K562 (cell line): ENCODE measurements around the gene C13orf42. TPM values are rescaled to one million over a fixed set of nuclear protein-coding genes. Genes with fewer than 3 reads are reported as not detected.

Source experiments
- ATAC-seq: fragments of 200-7000 bp; cut with Tn5 transposase; 3 replicates; pipeline ENCODE4 v1.9.1; 2020; ENCODE audit warnings: moderate library complexity
- BruUV-seq: library from RNA; stranded (reverse); fragments of 400-500 nt; replicated peaks from 2 replicates; lab custom pipeline; 2021; lab: Mats Ljungman, UMichigan
- CTCF ChIA-PET: fragments of 300-600 bp; formaldehyde crosslinking; extraction: SDS; loops from one replicate; lab custom pipeline; 2021; ENCODE audit warnings: low intra/inter-chr PET ratio; lab: Yijun Ruan, JAX
- POLR2A ChIA-PET: fragments of 300-600, 350-650 bp; sonication (Branson Sonifier 250); formaldehyde crosslinking; extraction: SDS; loops from one replicate; lab custom pipeline; 2021; ENCODE audit warnings: antibody characterized with exemption, inconsistent platforms; lab: Yijun Ruan, JAX
- DNase-seq, 4 experiments: peaks; one replicate each; pipeline versions ENCODE4 v3.0.0 to v3.0.0-alpha.2; 2011 to 2018; ENCODE audit warnings: low spot score in 3 of 4, mixed read lengths in 3 of 4; ENCODE audit errors: extremely low read depth in 1 of 4
- FAIRE-seq: peaks from 2 replicates; lab custom pipeline; 2011; peaks lifted over from hg19 to GRCh38; lab: Jason Lieb, UNC
- H2AFZ ChIP-seq: 2 replicates; pipeline ENCODE4 v1.6.0; 2011; ENCODE audit warnings: low read depth, low read length, control low read depth, inconsistent platforms
- H3K27ac ChIP-seq: fragments of 200-600 bp; 3 replicates; pipeline ENCODE4 v1.8.0; 2011; ENCODE audit warnings: low read depth, mild to moderate bottlenecking, control low read depth, inconsistent platforms, low read length, moderate library complexity, mixed read lengths; ENCODE audit errors: extremely low read depth
- H3K27me3 ChIP-seq, 2 experiments: fragments of 300-600 bp in 1 of 2; 2 replicates in 1 of 2; 3 replicates in 1 of 2; pipeline versions ENCODE4 v1.6.0 to v1.8.0; 2011; ENCODE audit warnings: inconsistent platforms in 2 of 2, low read length in 2 of 2, mild to moderate bottlenecking in 1 of 2, mixed read lengths in 1 of 2, moderate library complexity in 1 of 2; ENCODE audit not compliant: control insufficient read depth in 2 of 2, insufficient read depth in 2 of 2
- H3K36me3 ChIP-seq: fragments of 300-600 bp; 3 replicates; pipeline ENCODE4 v1.8.0; 2011; ENCODE audit warnings: mild to moderate bottlenecking, low read length, inconsistent platforms; ENCODE audit not compliant: control insufficient read depth, insufficient read depth
- H3K4me1 ChIP-seq, 2 experiments: fragments of 200-600 bp in 1 of 2; replicated peaks in 1 of 2; 2 replicates in 1 of 2; 3 replicates in 1 of 2; pipeline versions ENCODE4 v1.5.1 to v1.8.0; 2011; ENCODE audit warnings: inconsistent platforms in 2 of 2, low read length in 2 of 2, mild to moderate bottlenecking in 1 of 2, mixed read lengths in 1 of 2, moderate library complexity in 1 of 2; ENCODE audit not compliant: control insufficient read depth in 2 of 2, insufficient read depth in 2 of 2
- H3K4me2 ChIP-seq: 2 replicates; pipeline ENCODE4 v1.6.1; 2011; ENCODE audit warnings: low read length, control low read depth, inconsistent platforms, mixed read lengths; ENCODE audit not compliant: insufficient read depth
- H3K4me3 ChIP-seq: fragments of 200-600 bp; sonication (generic), shearing (Covaris generic); 2 replicates; pipeline ENCODE4 v1.5.1; 2016; ENCODE audit warnings: control low read depth, inconsistent platforms
- H3K79me2 ChIP-seq: fragments of 200-600 bp; 3 replicates; pipeline ENCODE4 v1.8.0; 2011; ENCODE audit warnings: low read length, inconsistent platforms; ENCODE audit not compliant: control insufficient read depth, insufficient read depth
- H3K9ac ChIP-seq, 2 experiments: 2 replicates each; pipeline versions ENCODE4 v1.6.0 to v1.6.1; 2011; ENCODE audit warnings: low read depth in 2 of 2, low read length in 2 of 2, control low read depth in 1 of 2, inconsistent platforms in 1 of 2, mild to moderate bottlenecking in 1 of 2, mixed read lengths in 1 of 2; ENCODE audit not compliant: insufficient read depth in 1 of 2
- H3K9me1 ChIP-seq: one replicate; pipeline ENCODE4 v1.6.0; 2011; ENCODE audit warnings: inconsistent platforms, mild to moderate bottlenecking, low read length, moderate library complexity; ENCODE audit not compliant: control insufficient read depth, insufficient read depth
- H3K9me3 ChIP-seq: replicated peaks from 2 replicates; pipeline ENCODE4 v1.5.1; 2011; ENCODE audit warnings: low read depth, low read length, inconsistent platforms; ENCODE audit not compliant: control insufficient read depth, insufficient read depth
- H4K20me1 ChIP-seq: replicated peaks from 2 replicates; pipeline ENCODE4 v1.6.1; 2011; ENCODE audit warnings: low read length, inconsistent platforms, mixed read lengths; ENCODE audit not compliant: control insufficient read depth, insufficient read depth
- CGGBP1 ChIP-seq: fragments of 250-450 bp; sonication (Bioruptor Pico); IDR thresholded peaks from 2 replicates; pipeline ENCODE4 v1.9.0; 2021; ENCODE audit warnings: mild to moderate bottlenecking
- CREB1 ChIP-seq, 2 experiments: sonication (generic) in 1 of 2; formaldehyde crosslinking in 1 of 2; IDR thresholded peaks; 2 replicates each; pipeline versions ENCODE4 v1.6.1 to v1.8.0; 2012 to 2022; ENCODE audit warnings: inconsistent platforms in 1 of 2, mild to moderate bottlenecking in 1 of 2, missing genetic modification reagents in 1 of 2, moderate library complexity in 1 of 2
- ETV1 ChIP-seq: fragments of 450-650 bp; conservative IDR thresholded peaks from 2 replicates; pipeline ENCODE4 v1.6.1; 2016; ENCODE audit warnings: missing genetic modification characterization, control low read depth, low read depth, missing compliant biosample characterization
- KLF16 ChIP-seq: IDR thresholded peaks from 2 replicates; pipeline ENCODE4 v1.6.1; 2016; ENCODE audit warnings: antibody characterized with exemption
- MAFK ChIP-seq: IDR thresholded peaks from 2 replicates; pipeline ENCODE4 v1.6.1; 2011; ENCODE audit warnings: low read length, improper control_type of control experiment
- MYNN ChIP-seq, 2 experiments: sonication (generic); formaldehyde crosslinking in 1 of 2; IDR thresholded peaks; 2 replicates each; pipeline versions ENCODE4 v1.5.0 to v1.6.1; 2016 to 2020; ENCODE audit warnings: antibody characterized with exemption in 1 of 2, missing genetic modification reagents in 1 of 2
- PHF20 ChIP-seq: fragments of 450-650 bp; IDR thresholded peaks from 2 replicates; pipeline ENCODE4 v1.6.1; 2018; ENCODE audit not compliant: partially characterized antibody
- PRMT5 ChIP-seq: sonication (generic); formaldehyde crosslinking; IDR thresholded peaks from 2 replicates; pipeline ENCODE4 v1.5.0; 2020; ENCODE audit warnings: missing genetic modification reagents
- SETDB1 ChIP-seq: IDR thresholded peaks from one replicate; pipeline ENCODE4 v1.6.1; 2012; ENCODE audit warnings: low read length, control low read depth, inconsistent platforms
- UBTF ChIP-seq, 2 experiments: IDR thresholded peaks; 2 replicates each; pipeline ENCODE4 v1.6.1; 2012; ENCODE audit warnings: improper control_type of control experiment in 2 of 2, low read depth in 2 of 2, low read length in 2 of 2, borderline replicate concordance in 1 of 2
- USF2 ChIP-seq: sonication (generic); formaldehyde crosslinking; IDR thresholded peaks from 2 replicates; pipeline ENCODE4 v1.5.0; 2020; ENCODE audit warnings: missing genetic modification reagents
- ZC3H8 ChIP-seq: fragments of 450-650 bp; IDR thresholded peaks from 2 replicates; pipeline ENCODE4 v1.6.1; 2017
- ZNF121 ChIP-seq: sonication (generic); formaldehyde crosslinking; conservative IDR thresholded peaks from 2 replicates; pipeline ENCODE4 v1.8.0; 2022; ENCODE audit warnings: missing genetic modification reagents
- ZNF134 ChIP-seq: fragments of 250-450 bp; sonication (Bioruptor Pico); conservative IDR thresholded peaks from 2 replicates; pipeline ENCODE4 v1.4.0; 2020
- ZNF436 ChIP-seq: fragments of 250-450, 450-650 bp; sonication (Bioruptor Pico); formaldehyde crosslinking; IDR thresholded peaks from 2 replicates; pipeline ENCODE4 v1.7.0; 2020; ENCODE audit warnings: mild to moderate bottlenecking
- WGBS: fragments of 100-300 bp; shearing (Covaris generic); methylation state at CpG from one replicate; pipeline ENCODE4 v1.1.6; 2016; ENCODE audit warnings: low coverage, mixed read lengths; ENCODE audit not compliant: insufficient coverage; ENCODE audit errors: missing lambda C conversion rate; 5-methylcytosine and 5-hydroxymethylcytosine counted together
- in situ Hi-C: fragments of 300-500 bp; cut with MboI; formaldehyde crosslinking; loops from 4 replicates; pipeline ENCODE4 v1.15.0; 2018; ENCODE audit warnings: inconsistent platforms, mixed read lengths
- intact Hi-C: fragments of 100-400 bp; cut with micrococcal nuclease; formaldehyde crosslinking; loops from 2 replicates; pipeline ENCODE4 v1.14.2; 2022
- polyA plus RNA-seq, 8 experiments: library from polyadenylated mRNA; depleted of rRNA in 4 of 8; stranded (reverse) in 5 of 8; unstranded in 3 of 8; fragments of >200 nt; fragmentation: Nextera tagmentation in 2 of 8; fragmentation: Illumina TruSeq in 1 of 8; extraction: Ambion mirVana in 2 of 8; extraction: Trizol in 1 of 8; gene quantifications; 2 replicates each; pipeline versions ENCODE4 v1.2.1 to v1.2.3, GENCODE V29; 2011 to 2014; ENCODE audit warnings: inconsistent platforms in 1 of 8, missing spikeins in 1 of 8
- total RNA-seq, 7 experiments: library from RNA; depleted of rRNA in 6 of 7; stranded (reverse); fragments of >200 nt in 6 of 7; fragmentation: Illumina TruSeq in 2 of 7; extraction: Trizol in 2 of 7; gene quantifications; 2 replicates each; pipeline versions ENCODE4 v1.2.1 to v1.2.3, GENCODE V29; 2011 to 2021; ENCODE audit warnings: low replicate concordance in 1 of 7

Gene C13orf42
- total and polyA plus RNA-seq, 9 of the 15 experiments (the other 6 are each of a cell fraction or from before 2014, with no cell fraction given): 0.18 TPM; not detected in 8

- no peak for DNase-seq
- H3K4me3 ChIP-seq: no peak overlapping the region
- WGBS: 17% methylated on average over 3 of the region's 3 CpGs
- TF ChIP-seq CGGBP1 (CRISPR knock-in tag) (no peak), PRMT5 (CRISPR knock-in tag) (no peak), SETDB1 (no peak), MYNN (IDR thresholded peaks at IDR 0.05) (no peak), MYNN (CRISPR knock-in tag; IDR thresholded peaks at IDR 0.05) (no peak), KLF16 (no peak), ZC3H8 (no peak), UBTF (IDR thresholded peaks at IDR 0.05; ENCODE audit: borderline replicate concordance in 1 of 2, low read depth in 2 of 2, low read length in 2 of 2) (no peak), ZNF121 (CRISPR knock-in tag) (no peak), USF2 (CRISPR knock-in tag) (no peak), MAFK (no peak), CREB1 (IDR thresholded peaks at IDR 0.05) (no peak), CREB1 (CRISPR knock-in tag; IDR thresholded peaks at IDR 0.05) (no peak), ZNF436 (CRISPR knock-in tag) (no peak), PHF20 (no peak), ZNF134 (CRISPR knock-in tag) (no peak), ETV1 (tag) (no peak)
- TF ChIP-seq, all 486 proteins: peak for 0
- no peak overlapping the region for H2AFZ ChIP-seq
- no peaks in the 10 kb centered on the region for H3K9me1 ChIP-seq
- in situ Hi-C loops: no loop called here
- H3K79me2 ChIP-seq: no peaks in the 10 kb centered on the region
- FAIRE-seq (no peak), ATAC-seq (no peak)
- ChIA-PET POLR2A (no interaction called here), CTCF (no interaction called here)
- no peaks in the 10 kb centered on the region for H4K20me1 ChIP-seq
- intact Hi-C loops: no loop called here
- H3K9me3 ChIP-seq: no peaks in the 10 kb centered on the region
- H3K4me1 ChIP-seq: peaks cover 0 to 6% of the 10 kb centered on the region in 2 experiments; a peak in 3 of 5 replicates
- no peak overlapping the region for H3K4me2 ChIP-seq
- H3K36me3 ChIP-seq: no peaks in the 10 kb centered on the region
- H3K9ac ChIP-seq: no peak overlapping the region
- BruUV-seq: no TSS peak
- no peak overlapping the region for H3K27ac ChIP-seq
- H3K27me3 ChIP-seq: no peaks in the 10 kb centered on the region; a peak in 2 of 5 replicates
These were observed 45.6 kb upstream of the C13orf42 start for GRCh38 chr13:51156648-51157047.
